ENCODE data around the gene LOXL1.

Gene LOXL1

GRCh38 chr15:73939138-73939537 is 12.9 kb downstream of the LOXL1 start:
- DNase-seq (ENCODE audit: low spot score): no peak

- no peak for DNase-seq (ENCODE audit: low spot score)
Observed at GRCh38 chr15:73940061-73940981, 14.1 kb downstream of the LOXL1 start.

DNA sequence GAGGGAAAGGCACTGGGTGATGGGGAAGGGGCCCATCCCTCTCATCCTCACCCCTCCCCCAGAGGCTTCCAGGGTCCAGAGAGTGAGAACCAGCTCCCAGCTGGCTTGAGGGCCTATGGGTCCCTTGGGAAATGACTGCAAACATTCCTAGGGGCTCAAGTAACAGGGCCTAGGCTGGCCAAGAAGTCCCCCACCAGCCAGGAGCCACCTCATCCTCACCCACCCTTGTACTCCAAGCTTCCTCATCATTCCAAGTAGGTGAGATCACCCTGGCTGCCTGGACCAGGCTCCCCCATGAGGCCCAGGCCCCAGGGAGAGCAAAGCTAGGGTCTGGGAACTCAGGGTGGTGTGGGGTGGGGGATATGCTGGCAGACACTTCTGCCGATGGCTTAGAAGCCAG is 14.8 kb downstream of the LOXL1 start:
- DNase-seq (ENCODE audit: low spot score): no peak

DNA sequence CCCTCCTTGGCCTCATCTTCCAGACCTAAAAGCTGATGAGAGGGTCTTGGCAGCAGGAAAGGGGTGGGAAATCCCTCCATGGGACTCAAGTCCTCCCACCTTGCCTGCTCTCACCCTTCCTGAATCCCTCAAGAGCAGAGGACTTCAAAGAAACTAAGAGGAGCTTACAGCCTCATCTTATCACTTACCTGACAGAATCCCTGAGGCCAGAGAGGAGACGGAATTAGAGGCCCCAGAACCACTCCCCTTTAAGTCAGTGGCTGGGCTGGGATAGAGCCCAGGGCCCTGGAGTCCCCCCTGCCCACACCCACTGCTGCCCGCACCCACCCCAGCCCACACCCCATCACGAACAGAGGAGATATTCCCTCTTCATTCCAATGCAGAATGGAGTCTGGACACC is 15.2 kb downstream of the LOXL1 start:
- no peak for DNase-seq (ENCODE audit: low spot score)

DNA sequence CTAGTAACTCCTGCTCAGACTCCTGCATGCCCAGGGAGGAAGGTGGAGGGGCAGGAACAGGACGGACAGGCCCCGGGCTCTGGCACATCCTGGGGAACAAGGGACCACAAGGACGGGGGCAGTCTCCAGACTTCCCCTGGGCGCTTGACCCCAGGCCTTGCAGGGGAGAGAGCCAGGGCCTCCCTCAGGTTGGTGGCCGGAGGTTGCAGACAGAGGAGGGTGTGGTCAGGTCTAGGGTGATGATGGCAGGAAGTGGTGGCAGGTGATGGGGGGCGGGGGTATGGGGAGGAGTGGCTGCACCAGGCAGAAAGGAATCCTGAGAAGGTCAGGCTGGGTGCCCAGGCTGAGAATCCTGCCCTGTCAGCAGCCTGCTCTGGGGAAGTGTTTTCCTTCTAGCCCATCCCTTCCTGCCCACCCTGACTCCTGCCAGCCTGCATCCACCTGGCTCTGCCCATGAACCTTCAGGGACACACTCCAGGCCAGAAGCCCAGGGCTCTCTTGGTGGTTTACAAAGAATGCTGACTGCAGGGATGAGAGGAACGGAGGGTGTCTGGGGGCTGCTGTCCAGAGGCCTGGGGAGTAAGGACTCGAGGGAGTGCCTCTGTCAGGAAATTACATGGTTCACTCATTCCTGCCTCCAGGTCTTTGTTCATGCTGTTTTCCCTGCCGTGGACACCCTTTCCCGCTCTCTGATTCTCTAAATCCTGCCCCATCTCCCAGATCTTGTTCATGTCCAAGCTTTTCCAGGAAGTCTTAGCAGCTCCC is 15.8 kb downstream of the LOXL1 start:
- no peak for DNase-seq (ENCODE audit: low spot score)

- no peak for DNase-seq (ENCODE audit: low spot score)
Observed at GRCh38 chr15:73942751-73943270, 16.5 kb downstream of the LOXL1 start.

GRCh38 chr15:73944161-73945129 is 18.2 kb downstream of the LOXL1 start:
- DNase-seq (ENCODE audit: low spot score): no peak

DNA sequence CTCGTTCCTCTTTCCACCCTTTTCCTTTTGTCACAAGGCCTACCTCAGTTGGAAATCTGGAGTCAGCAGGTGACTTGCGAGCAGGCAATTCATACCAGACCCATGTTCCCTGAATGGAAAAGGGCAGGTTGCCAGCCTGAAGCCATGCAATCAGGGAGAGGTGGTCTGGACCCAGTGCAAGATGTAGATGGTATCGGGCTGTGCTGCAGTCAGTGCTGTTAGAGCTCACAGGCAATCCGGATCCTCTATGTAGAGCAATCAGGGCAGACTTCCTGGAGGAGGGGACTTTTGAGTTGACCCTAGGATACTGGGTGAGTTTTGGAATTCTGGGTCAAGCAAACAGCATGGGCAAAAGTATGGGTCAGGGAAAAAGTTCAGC is 18.9 kb downstream of the LOXL1 start:
- no peak for DNase-seq (ENCODE audit: low spot score)

DNA sequence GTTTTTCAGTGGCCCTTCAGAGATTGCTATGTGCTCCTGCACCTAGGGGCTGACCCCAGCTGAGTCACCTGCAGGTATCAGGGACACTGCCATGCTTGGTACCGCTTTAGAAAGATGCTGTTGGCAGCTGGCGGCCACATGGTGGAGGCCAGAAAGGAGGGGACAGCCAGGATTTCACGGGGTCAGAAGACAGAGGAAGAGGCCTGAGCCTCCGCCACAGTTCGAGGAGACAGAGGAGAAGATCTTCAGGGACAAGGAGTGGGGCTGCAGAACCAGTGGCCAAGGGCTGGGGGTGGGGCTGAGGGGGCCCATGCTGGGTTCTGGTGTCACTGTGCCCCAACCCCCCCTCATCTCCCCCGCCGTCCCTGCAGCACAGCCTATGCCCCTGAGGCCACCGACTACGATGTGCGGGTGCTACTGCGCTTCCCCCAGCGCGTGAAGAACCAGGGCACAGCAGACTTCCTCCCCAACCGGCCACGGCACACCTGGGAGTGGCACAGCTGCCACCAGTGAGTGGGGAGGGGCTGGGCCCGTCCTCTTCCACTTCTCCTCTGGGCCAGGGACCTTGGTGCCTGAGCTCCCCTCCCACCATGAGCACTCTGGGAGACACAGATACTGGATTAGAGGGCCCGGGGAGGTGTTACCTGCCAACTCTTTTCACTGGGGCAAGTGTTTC is 19.9 kb downstream of the LOXL1 start:
- no peak for DNase-seq (ENCODE audit: low spot score)

DNA sequence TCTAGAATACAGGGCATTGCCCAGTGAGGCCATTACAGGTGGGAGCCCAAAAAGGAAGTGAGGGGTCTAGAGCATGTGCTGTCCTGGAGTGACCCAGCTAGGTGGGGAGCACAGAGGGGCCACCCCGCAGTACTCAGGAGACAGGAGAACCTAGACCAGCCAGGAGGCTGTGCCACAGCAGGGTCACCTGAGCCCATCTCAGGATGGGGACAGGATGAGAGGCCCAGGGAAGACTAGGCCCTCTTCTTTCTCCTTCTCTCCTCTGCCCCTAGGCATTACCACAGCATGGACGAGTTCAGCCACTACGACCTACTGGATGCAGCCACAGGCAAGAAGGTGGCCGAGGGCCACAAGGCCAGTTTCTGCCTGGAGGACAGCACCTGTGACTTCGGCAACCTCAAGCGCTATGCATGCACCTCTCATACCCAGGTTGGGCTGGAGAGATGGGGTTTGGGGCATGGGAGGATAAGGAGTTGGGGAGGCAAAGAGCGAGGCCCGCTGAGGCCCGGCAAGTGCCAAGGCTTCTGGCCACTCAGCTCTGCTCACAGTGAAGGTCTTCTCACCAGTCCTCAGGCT is 20.6 kb downstream of the LOXL1 start:
- no peak for DNase-seq (ENCODE audit: low spot score)

DNA sequence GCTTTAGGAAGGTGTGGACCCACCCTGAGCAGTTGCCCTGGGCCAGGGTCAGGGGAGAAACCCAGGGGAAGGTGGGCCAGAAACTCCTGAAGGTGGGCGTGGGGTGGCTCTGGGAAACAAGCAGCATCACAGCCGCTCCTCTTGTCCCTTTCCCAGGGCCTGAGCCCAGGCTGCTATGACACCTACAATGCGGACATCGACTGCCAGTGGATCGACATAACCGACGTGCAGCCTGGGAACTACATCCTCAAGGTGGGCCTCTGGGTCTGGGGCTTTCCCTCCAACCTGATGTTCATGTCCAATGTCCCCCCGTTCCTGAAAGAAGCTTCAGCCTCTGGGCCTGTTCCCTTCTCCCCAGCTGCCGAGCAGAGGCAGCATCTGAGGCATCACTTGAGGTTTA is 21.4 kb downstream of the LOXL1 start:
- no peak for DNase-seq (ENCODE audit: low spot score)

- no peak for DNase-seq (ENCODE audit: low spot score)
Observed at GRCh38 chr15:73948396-73948795, 22.1 kb downstream of the LOXL1 start.

GRCh38 chr15:73948982-73949381 is 22.7 kb downstream of the LOXL1 start:
- no peak for DNase-seq (ENCODE audit: low spot score)

DNA sequence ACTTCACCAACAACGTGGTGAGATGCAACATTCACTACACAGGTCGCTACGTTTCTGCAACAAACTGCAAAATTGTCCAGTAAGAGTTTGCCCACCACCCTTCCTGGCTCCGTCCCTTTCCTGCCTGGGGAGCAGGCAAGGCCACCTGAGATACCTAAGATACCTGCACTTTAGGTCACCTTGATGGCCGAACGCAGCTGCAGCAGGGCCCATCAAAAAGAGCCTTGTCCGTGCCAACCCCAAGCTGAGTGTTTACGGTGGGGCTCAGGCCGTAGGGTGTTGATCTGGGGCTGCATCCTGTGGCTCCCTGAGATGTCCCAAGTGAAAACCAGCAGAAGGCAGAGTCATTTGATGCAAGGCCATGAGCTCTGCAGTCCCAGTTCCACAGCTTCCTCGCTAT is 23.2 kb downstream of the LOXL1 start:
- DNase-seq (ENCODE audit: low spot score): no peak

GRCh38 chr15:73950479-73950830 is 24.2 kb downstream of the LOXL1 start:
- DNase-seq (ENCODE audit: low spot score): no peak

DNA sequence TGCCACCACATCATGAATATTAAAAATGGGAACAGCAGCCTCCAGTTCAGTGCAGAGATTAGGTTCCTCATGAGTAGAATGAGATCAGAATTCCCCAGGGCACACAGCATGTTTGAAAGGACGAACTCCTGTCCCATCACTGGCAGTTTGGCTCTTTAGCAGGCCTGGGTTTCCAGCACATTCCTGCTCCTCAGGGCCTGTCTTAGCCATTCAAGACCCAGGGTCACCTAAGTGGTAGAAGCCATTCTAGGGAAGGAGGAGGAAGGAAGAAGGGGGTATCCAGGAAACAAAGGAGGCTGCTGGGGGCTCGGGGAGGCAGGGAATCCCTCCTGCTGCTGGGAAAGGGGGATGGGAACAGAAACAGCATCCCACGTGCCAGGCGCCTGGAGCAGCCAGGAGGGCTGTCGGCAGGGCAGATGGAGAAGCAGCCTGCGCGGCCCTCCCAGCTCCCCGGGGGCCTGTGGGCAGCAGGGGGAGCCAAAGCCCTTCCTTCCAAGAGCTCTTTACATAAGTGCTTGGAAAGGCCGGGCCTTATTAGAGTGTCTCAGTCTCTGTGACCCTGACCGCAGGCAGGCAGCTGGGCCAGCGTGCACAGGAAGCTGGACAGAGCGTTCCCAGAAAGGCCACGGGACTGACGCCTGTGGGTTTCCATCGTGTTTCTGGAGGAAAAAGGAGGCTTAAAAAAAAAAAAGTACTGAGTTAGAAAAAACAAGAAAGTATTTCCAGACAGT is 24.7 kb downstream of the LOXL1 start:
- DNase-seq (ENCODE audit: low spot score): peak; percentile 87

DNA sequence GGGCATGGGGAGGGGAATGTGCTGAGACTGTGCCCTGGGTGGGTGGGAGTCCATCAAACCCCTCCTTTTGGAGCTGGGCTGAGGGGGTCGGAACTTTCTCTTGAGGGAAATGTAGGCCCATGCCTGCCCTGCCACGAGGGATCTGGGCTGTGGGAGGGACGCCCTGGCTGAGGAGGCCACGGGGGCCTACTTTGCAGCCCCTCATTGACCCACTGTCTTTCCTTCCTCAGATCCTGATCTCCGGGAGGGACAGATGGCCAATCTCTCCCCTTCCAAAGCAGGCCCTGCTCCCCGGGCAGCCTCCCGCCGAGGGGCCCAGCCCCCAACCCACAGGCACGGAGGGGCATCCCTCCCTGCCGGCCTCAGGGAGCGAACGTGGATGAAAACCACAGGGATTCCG is 25.3 kb downstream of the LOXL1 start:
- no peak for DNase-seq (ENCODE audit: low spot score)

DNA sequence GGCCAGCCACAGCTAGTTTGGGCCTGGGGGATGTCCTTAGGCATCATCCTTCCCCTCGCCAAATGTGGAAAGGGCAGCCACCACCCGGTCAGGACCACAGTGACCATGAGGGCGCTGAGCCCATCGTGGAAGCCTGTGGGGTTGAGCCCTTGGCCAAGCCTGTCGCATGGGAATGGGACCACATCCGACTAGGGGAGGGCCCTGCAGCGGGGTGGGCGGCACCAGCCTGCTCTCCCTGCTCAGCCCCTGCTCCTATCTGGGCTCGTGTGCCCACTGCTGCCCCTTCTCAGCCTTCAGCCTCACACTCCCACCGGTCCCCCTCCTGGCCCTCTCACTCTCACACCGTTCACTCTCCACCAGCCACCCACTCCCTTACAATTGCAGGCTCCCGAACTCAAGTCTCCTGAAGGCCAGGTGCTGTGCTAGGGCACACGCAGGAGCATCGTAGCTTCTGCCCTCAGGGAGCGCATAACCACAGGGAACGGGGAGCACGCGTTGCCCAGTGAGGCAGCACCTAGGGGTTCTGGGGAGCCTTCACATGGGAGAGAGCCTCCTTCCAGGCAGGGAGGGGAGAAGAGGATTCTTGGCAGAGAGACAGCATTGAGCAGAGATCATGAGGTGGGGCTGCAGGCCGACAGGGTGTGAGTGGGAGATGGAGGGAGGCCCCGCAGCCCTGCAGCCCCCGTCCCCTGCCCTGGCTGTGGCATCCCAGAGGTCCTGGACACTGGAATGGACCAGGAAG is 26.1 kb downstream of the LOXL1 start:
- DNase-seq (ENCODE audit: low spot score): no peak

GRCh38 chr15:73952913-73953750 is 26.9 kb downstream of the LOXL1 start:
- no peak for DNase-seq (ENCODE audit: low spot score)

Measured in cerebellar cortex (tissue), 1 donor.